ENCODE measurements around the gene USP37. TPM values are rescaled to one million over a fixed set of nuclear protein-coding genes. Genes with fewer than 3 reads are reported as not detected.

Gene USP37
- total and polyA plus RNA-seq, 9 donors = 4.2 to 56.8 (median 17.6) TPM

- H3K4me1 ChIP-seq (ENCODE audit: insufficient read depth) = no peaks in the 10 kb centered on the region
- intact Hi-C loops (cut with DNase I) = no loop called here
- DNase-seq = no peak
- H3K4me3 ChIP-seq = no peak overlapping the region
- H3K36me3 ChIP-seq = no peaks in the 10 kb centered on the region
- H3K9me3 ChIP-seq = no peaks in the 10 kb centered on the region
- H3K27ac ChIP-seq = no peak overlapping the region
- 4 to 11% (median 9%) methylated on average over 2 of the region's 2 CpGs for WGBS, 3 donors
- no peaks in the 10 kb centered on the region for H3K27me3 ChIP-seq
- no peak for TF ChIP-seq POLR2A (IDR thresholded peaks at IDR 0.05)
- TF ChIP-seq EP300 (IDR thresholded peaks at IDR 0.05) = no peak
- TF ChIP-seq, protein P1, sequence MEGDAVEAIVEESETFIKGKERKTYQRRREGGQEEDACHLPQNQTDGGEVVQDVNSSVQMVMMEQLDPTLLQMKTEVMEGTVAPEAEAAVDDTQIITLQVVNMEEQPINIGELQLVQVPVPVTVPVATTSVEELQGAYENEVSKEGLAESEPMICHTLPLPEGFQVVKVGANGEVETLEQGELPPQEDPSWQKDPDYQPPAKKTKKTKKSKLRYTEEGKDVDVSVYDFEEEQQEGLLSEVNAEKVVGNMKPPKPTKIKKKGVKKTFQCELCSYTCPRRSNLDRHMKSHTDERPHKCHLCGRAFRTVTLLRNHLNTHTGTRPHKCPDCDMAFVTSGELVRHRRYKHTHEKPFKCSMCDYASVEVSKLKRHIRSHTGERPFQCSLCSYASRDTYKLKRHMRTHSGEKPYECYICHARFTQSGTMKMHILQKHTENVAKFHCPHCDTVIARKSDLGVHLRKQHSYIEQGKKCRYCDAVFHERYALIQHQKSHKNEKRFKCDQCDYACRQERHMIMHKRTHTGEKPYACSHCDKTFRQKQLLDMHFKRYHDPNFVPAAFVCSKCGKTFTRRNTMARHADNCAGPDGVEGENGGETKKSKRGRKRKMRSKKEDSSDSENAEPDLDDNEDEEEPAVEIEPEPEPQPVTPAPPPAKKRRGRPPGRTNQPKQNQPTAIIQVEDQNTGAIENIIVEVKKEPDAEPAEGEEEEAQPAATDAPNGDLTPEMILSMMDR (IDR thresholded peaks at IDR 0.05) = no peak
Measured at GRCh38 chr2:218501665-218502064, 66.5 kb downstream of the USP37 start.

- TF ChIP-seq, protein P1 (IDR thresholded peaks at IDR 0.05) = no peak
- no peak for TF ChIP-seq POLR2A (IDR thresholded peaks at IDR 0.05)
- no peak for TF ChIP-seq EP300 (IDR thresholded peaks at IDR 0.05)
- Histone ChIP-seq H3K27me3 (no peaks in the 10 kb centered on the region), H3K4me3 (no peak overlapping the region), H3K27ac (no peak overlapping the region), H3K9me3 (no peaks in the 10 kb centered on the region), H3K4me1 (ENCODE audit: insufficient read depth) (no peaks in the 10 kb centered on the region), H3K36me3 (no peaks in the 10 kb centered on the region)
- 86 to 87% (median 86%) methylated on average over 10 of the region's 10 CpGs for WGBS, 3 donors
- intact Hi-C loops (cut with DNase I) = no loop called here
- DNase-seq = no peak
Measured at GRCh38 chr2:218500501-218501060, 67.6 kb downstream of the USP37 start.

DNA sequence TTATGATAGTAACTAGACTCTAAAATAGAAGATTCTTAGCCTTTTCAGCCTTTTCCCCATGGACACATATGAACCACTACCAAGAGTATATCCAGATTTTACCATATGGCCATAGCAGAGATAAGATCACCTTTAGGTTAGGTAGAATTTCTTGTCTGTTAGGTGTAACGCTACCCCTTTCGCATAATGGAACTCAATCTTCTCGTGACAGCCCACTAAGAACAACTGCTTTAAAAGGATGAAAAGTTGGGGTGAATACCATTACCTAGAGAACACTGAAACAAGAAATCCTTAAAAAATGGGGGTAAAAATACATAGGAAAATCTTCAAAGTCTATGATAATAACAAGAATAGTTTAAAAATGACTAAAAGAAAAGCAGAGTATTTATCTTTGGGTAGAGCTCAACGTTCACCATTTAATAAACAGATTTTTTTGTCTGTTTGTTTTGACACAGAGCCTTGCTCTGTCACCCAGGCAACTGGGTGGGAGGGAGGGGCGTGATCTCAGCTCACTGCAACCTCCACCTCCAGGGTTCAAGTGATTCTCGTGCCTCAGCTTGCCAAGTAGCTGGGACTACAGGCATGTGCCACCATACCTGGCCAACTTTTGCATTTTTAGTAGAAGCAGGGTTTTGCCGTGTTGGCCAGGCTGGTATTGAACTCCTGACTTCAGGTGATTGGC lies 82.0 kb downstream of the USP37 start:
- no peaks in the 10 kb centered on the region for H3K36me3 ChIP-seq
- 68 to 75% (median 68%) methylated on average over 7 of the region's 7 CpGs for WGBS, 3 donors
- intact Hi-C loops (cut with DNase I) = no loop called here

GRCh38 chr2:218482651-218483050 lies 85.5 kb downstream of the USP37 start:
- DNase-seq = no peak

More for the DNA sequence above, 82.0 kb downstream of the USP37 start:
- TF ChIP-seq POLR2A (IDR thresholded peaks at IDR 0.05) (no peak), EP300 (IDR thresholded peaks at IDR 0.05) (no peak)
- no peaks in the 10 kb centered on the region for H3K27me3 ChIP-seq
- no peaks in the 10 kb centered on the region for H3K4me1 ChIP-seq (ENCODE audit: insufficient read depth)
- no peak overlapping the region for H3K27ac ChIP-seq
- H3K9me3 ChIP-seq = no peaks in the 10 kb centered on the region
- H3K4me3 ChIP-seq = no peak overlapping the region
- DNase-seq = no peak

More at GRCh38 chr2:218482651-218483050, 85.5 kb downstream of the USP37 start:
- 30 to 42% (median 38%) methylated on average over 1 of the region's 1 CpG for WGBS, 3 donors
- Histone ChIP-seq H3K4me1 (ENCODE audit: insufficient read depth) (no peaks in the 10 kb centered on the region), H3K36me3 (no peaks in the 10 kb centered on the region), H3K27me3 (no peaks in the 10 kb centered on the region), H3K4me3 (no peak overlapping the region), H3K27ac (no peak overlapping the region), H3K9me3 (no peaks in the 10 kb centered on the region)
- TF ChIP-seq EP300 (IDR thresholded peaks at IDR 0.05) = no peak
- TF ChIP-seq POLR2A (IDR thresholded peaks at IDR 0.05) = no peak
- TF ChIP-seq, protein P1 (IDR thresholded peaks at IDR 0.05) = no peak
- intact Hi-C loops (cut with DNase I) = no loop called here

Measured in ovary (tissue), 9 donors.